ENCODE measurements around the gene GRID1.

Gene GRID1

DNA sequence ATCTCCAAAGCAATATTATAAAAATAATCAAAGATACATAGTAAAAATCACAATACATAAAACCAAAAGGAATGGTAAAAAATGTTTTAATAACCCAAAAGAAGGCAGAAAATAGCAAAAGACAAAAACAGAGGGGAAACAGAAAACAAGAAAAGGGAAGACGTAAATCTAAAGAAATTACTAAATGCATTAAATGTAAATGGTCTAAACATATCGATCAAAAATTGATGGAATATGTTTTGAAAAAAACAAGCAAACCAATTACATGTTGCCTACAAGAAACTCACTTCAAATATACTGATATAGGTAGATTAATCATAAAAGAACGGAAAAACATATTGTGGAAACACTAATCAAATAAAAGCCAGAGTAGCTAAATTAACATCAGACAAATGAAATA is 369.1 kb downstream of the GRID1 start:
- CTCF ChIA-PET = interaction anchor here (1.0 kb wide), 1 partner anchor 19 kb away, joined by 4 read pairs; no protein-coding TSS in a partner anchor
- TF ChIP-seq OSR2 (tag by site-specific recombination; IDR thresholded peaks at IDR 0.05) (no peak), ZFP41 (tag by site-specific recombination; IDR thresholded peaks at IDR 0.05; ENCODE audit: borderline replicate concordance) (no peak), ZNF394 (tag by site-specific recombination; IDR thresholded peaks at IDR 0.05; ENCODE audit: borderline replicate concordance) (no peak)
- TF ChIP-seq, protein P1, sequence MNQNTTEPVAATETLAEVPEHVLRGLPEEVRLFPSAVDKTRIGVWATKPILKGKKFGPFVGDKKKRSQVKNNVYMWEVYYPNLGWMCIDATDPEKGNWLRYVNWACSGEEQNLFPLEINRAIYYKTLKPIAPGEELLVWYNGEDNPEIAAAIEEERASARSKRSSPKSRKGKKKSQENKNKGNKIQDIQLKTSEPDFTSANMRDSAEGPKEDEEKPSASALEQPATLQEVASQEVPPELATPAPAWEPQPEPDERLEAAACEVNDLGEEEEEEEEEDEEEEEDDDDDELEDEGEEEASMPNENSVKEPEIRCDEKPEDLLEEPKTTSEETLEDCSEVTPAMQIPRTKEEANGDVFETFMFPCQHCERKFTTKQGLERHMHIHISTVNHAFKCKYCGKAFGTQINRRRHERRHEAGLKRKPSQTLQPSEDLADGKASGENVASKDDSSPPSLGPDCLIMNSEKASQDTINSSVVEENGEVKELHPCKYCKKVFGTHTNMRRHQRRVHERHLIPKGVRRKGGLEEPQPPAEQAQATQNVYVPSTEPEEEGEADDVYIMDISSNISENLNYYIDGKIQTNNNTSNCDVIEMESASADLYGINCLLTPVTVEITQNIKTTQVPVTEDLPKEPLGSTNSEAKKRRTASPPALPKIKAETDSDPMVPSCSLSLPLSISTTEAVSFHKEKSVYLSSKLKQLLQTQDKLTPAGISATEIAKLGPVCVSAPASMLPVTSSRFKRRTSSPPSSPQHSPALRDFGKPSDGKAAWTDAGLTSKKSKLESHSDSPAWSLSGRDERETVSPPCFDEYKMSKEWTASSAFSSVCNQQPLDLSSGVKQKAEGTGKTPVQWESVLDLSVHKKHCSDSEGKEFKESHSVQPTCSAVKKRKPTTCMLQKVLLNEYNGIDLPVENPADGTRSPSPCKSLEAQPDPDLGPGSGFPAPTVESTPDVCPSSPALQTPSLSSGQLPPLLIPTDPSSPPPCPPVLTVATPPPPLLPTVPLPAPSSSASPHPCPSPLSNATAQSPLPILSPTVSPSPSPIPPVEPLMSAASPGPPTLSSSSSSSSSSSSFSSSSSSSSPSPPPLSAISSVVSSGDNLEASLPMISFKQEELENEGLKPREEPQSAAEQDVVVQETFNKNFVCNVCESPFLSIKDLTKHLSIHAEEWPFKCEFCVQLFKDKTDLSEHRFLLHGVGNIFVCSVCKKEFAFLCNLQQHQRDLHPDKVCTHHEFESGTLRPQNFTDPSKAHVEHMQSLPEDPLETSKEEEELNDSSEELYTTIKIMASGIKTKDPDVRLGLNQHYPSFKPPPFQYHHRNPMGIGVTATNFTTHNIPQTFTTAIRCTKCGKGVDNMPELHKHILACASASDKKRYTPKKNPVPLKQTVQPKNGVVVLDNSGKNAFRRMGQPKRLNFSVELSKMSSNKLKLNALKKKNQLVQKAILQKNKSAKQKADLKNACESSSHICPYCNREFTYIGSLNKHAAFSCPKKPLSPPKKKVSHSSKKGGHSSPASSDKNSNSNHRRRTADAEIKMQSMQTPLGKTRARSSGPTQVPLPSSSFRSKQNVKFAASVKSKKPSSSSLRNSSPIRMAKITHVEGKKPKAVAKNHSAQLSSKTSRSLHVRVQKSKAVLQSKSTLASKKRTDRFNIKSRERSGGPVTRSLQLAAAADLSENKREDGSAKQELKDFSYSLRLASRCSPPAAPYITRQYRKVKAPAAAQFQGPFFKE (tag by site-specific recombination; IDR thresholded peaks at IDR 0.05; ENCODE audit: borderline replicate concordance) = no peak
- POLR2A ChIA-PET = no interaction called here
- Histone ChIP-seq H3K9me3 (ENCODE audit: control insufficient read depth, insufficient read depth, low read depth, low read length) (no peaks in the 10 kb centered on the region), H3K4me1 (ENCODE audit: control insufficient read depth, insufficient read depth, low read length) (peaks cover 2% of the 10 kb centered on the region; the same call in 1 of the 2 replicates), H3K4me3 (ENCODE audit: low read depth, low read length) (no peak overlapping the region), H3K36me3 (ENCODE audit: control insufficient read depth in 2 of 2, insufficient read depth in 1 of 2, low read length in 2 of 2) (no peaks in the 10 kb centered on the region), H3K27ac (ENCODE audit: extremely low read depth, low read depth, low read length) (no peak overlapping the region)

DNA sequence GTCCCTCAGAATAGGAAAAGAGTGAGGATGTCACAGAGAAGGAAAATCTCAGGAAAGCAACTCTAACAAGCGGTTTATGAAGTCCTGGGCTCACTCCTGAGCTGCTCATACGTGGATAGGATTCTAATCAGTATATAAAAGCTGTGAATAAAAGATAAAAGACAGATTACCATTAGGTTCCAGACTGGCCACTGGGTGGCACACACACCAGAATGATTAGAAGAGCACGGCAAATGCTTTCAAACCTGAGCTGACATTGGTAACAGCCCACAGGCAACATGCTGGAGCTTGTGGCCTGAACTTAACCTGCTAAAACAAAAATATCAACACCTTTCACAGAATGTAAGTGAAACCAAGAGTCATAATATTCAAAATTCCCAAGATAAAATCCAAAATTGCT is 370.8 kb downstream of the GRID1 start:
- ChIA-PET CTCF (interaction anchor here (0.7 to 2.9 kb wide), 13 partner anchors 10 to 379 kb away, joined by 3 to 18 read pairs (median 3); no protein-coding TSS in a partner anchor), POLR2A (interaction anchor here (0.8 kb wide), 1 partner anchor 11 kb away, joined by 3 read pairs; no protein-coding TSS in a partner anchor)
- Histone ChIP-seq H3K4me1 (ENCODE audit: control insufficient read depth, insufficient read depth, low read length) (peaks cover 2% of the 10 kb centered on the region; the same call in 1 of the 2 replicates), H3K4me3 (ENCODE audit: low read depth, low read length) (no peak overlapping the region), H3K9me3 (ENCODE audit: control insufficient read depth, insufficient read depth, low read depth, low read length) (no peaks in the 10 kb centered on the region), H3K36me3 (ENCODE audit: control insufficient read depth in 2 of 2, insufficient read depth in 1 of 2, low read length in 2 of 2) (no peaks in the 10 kb centered on the region), H3K27ac (ENCODE audit: extremely low read depth, low read depth, low read length) (no peak overlapping the region)
- TF ChIP-seq ZNF654 (tag by site-specific recombination; IDR thresholded peaks at IDR 0.05; ENCODE audit: low read depth) (peak; percentile 21; the same call in 1 of the 2 replicates), IKZF3 (tag by site-specific recombination; IDR thresholded peaks at IDR 0.05) (no peak)

DNA sequence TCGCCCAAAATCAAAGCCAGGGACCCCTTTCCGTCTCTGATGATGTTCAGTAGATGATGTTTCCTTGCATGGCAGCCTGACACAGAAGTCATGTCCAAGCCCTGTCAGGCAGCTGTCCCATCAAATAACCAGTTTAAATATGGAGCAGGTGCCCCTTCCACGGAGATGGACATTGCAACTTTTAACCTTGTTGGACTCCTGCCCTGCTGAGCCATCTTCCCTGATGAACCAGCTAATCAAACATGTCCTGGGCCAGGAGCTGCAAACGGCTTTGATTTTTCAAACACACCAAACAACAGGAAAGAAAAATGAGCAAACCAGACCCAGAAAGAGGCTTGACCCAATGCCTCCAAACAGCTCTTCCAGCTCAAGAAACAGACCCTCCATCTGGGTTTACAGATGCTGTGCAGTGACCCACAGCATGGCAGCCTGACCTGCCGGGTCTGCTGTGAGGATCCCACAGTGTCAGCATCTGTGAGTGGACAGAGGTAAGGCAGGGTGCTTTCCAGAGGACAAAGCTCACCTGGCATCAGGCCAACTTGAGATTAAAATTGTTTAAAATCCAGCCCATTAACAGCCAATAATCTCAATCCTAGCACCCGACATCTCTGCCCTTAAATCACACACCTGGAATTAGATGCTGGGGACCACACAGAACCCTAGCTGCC is 372.6 kb downstream of the GRID1 start:
- Histone ChIP-seq H3K9me3 (ENCODE audit: control insufficient read depth, insufficient read depth, low read depth, low read length) (no peaks in the 10 kb centered on the region), H3K27ac (ENCODE audit: extremely low read depth, low read depth, low read length) (no peak overlapping the region), H3K36me3 (ENCODE audit: control insufficient read depth in 2 of 2, insufficient read depth in 1 of 2, low read length in 2 of 2) (no peaks in the 10 kb centered on the region), H3K4me3 (ENCODE audit: low read depth, low read length) (no peak overlapping the region), H3K4me1 (ENCODE audit: control insufficient read depth, insufficient read depth, low read length) (peaks cover 2% of the 10 kb centered on the region; the same call in 1 of the 2 replicates)
- ChIA-PET CTCF (interaction anchor here (0.7 to 2.9 kb wide), 2 partner anchors 8 to 75 kb away, joined by 3 to 12 read pairs; no protein-coding TSS in a partner anchor), POLR2A (no interaction called here)
- no peak for TF ChIP-seq BCL11B (tag by site-specific recombination; IDR thresholded peaks at IDR 0.05; ENCODE audit: low read depth)
- no peak for TF ChIP-seq WT1 (tag by site-specific recombination; IDR thresholded peaks at IDR 0.05)
- no peak for TF ChIP-seq ZNF394 (tag by site-specific recombination; IDR thresholded peaks at IDR 0.05; ENCODE audit: borderline replicate concordance)
- no peak for TF ChIP-seq ZNF266 (tag by site-specific recombination; IDR thresholded peaks at IDR 0.05; ENCODE audit: low read depth)
- TF ChIP-seq, protein P2, sequence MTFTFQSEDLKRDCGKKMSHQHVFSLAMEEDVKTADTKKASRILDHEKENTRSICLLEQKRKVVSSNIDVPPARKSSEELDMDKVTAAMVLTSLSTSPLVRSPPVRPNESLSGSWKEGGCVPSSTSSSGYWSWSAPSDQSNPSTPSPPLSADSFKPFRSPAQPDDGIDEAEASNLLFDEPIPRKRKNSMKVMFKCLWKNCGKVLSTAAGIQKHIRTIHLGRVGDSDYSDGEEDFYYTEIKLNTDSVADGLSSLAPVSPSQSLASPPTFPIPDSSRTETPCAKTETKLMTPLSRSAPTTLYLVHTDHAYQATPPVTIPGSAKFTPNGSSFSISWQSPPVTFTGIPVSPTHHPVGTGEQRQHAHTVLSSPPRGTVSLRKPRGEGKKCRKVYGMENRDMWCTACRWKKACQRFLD (tag by site-specific recombination; IDR thresholded peaks at IDR 0.05) = no peak
- no peak for TF ChIP-seq OVOL3 (tag by site-specific recombination; IDR thresholded peaks at IDR 0.05)
- no peak for TF ChIP-seq ZNF670 (tag by site-specific recombination; IDR thresholded peaks at IDR 0.05; ENCODE audit: low read depth)
- TF ChIP-seq KLF10 (tag by site-specific recombination; IDR thresholded peaks at IDR 0.05) = no peak
- no peak for TF ChIP-seq ZNF707 (tag by site-specific recombination; IDR thresholded peaks at IDR 0.05)
- TF ChIP-seq, protein P3, sequence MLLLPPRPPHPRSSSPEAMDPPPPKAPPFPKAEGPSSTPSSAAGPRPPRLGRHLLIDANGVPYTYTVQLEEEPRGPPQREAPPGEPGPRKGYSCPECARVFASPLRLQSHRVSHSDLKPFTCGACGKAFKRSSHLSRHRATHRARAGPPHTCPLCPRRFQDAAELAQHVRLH (tag by site-specific recombination; IDR thresholded peaks at IDR 0.05) = no peak
- no peak for TF ChIP-seq ZBTB20 (tag by site-specific recombination; IDR thresholded peaks at IDR 0.05)
- TF ChIP-seq ZFP41 (tag by site-specific recombination; IDR thresholded peaks at IDR 0.05; ENCODE audit: borderline replicate concordance) = no peak
- no peak for TF ChIP-seq GLIS1 (tag by site-specific recombination; IDR thresholded peaks at IDR 0.05)
- no peak for TF ChIP-seq ZNF221 (tag by site-specific recombination; IDR thresholded peaks at IDR 0.05; ENCODE audit: borderline replicate concordance)
- TF ChIP-seq KLF7 (tag by site-specific recombination; IDR thresholded peaks at IDR 0.05; ENCODE audit: borderline replicate concordance) = no peak
- no peak for TF ChIP-seq ZNF777 (tag by site-specific recombination; IDR thresholded peaks at IDR 0.05; ENCODE audit: borderline replicate concordance)
